Measurements from ENCODE around the gene REPIN1. TPM values are rescaled to one million over a fixed set of nuclear protein-coding genes. Genes with fewer than 3 reads are reported as not detected.

Gene REPIN1
- total and polyA plus RNA-seq, 9 of the 15 experiments (the other 6 are each of a cell fraction or from before 2014, with no cell fraction given): 8.1 to 283 (median 94.3) TPM

- peak; percentile 99 for TF ChIP-seq MGA (IDR thresholded peaks at IDR 0.05)
- no peak for TF ChIP-seq SMAD2 (IDR thresholded peaks at IDR 0.05; ENCODE audit: low read depth, low read length)
- peak; percentile 85 to 91 for TF ChIP-seq MAZ (CRISPR knock-in tag; conservative IDR thresholded peaks at IDR 0.05 in 1 of 2, IDR thresholded peaks at IDR 0.05 in 1 of 2)
- TF ChIP-seq TAF7 (tag; IDR thresholded peaks at IDR 0.05): peak; percentile 81
- peak; percentile 77 for TF ChIP-seq SAP30 (IDR thresholded peaks at IDR 0.05; ENCODE audit: borderline replicate concordance, insufficient read depth, low read depth, low read length, poor library complexity, severe bottlenecking)
- TF ChIP-seq RNF2 (IDR thresholded peaks at IDR 0.05): peak; percentile 90; the same call in 1 of the 2 replicates
- no peak for TF ChIP-seq PRMT5 (CRISPR knock-in tag; IDR thresholded peaks at IDR 0.05)
- TF ChIP-seq HNRNPL (IDR thresholded peaks at IDR 0.05; ENCODE audit: low read depth, low read length): peak; percentile 85; the same call in 1 of the 2 replicates
- TF ChIP-seq HDAC8 (tag; IDR thresholded peaks at IDR 0.05): peak; percentile 90
- peak; percentile 99 for TF ChIP-seq PRDM10 (IDR thresholded peaks at IDR 0.05; ENCODE audit: partially characterized antibody)
- peak; percentile 22 for TF ChIP-seq DACH1 (IDR thresholded peaks at IDR 0.05; ENCODE audit: partially characterized antibody)
These were observed 45.6 kb upstream of the REPIN1 start, which contains the start of the genes ACTR3C and LRRC61 (continued) for GRCh38 chr7:150322833-150323681.

Data from K562 (cell line).